GM12878 (cell line): ENCODE data around the gene GMPPA. TPM values are rescaled to one million over a fixed set of nuclear protein-coding genes. Genes with fewer than 3 reads are reported as not detected.

ENCODE experiments used
- CEBPB ChIP-seq, 2 experiments: fragments of 150-350 bp in 1 of 2; IDR thresholded peaks; 2 replicates each; pipeline ENCODE4 v1.6.1; 2012 to 2014; ENCODE audit warnings: low read depth in 2 of 2, low read length in 2 of 2, borderline replicate concordance in 1 of 2, inconsistent platforms in 1 of 2
- ESRRA ChIP-seq: IDR thresholded peaks from 2 replicates; pipeline ENCODE4 v1.6.1; 2012; ENCODE audit warnings: mild to moderate bottlenecking, low read length, improper control_type of control experiment
- HCFC1 ChIP-seq: fragments of 150-350 bp; IDR thresholded peaks from 2 replicates; pipeline ENCODE4 v1.6.1; 2014; ENCODE audit warnings: low read length
- KLF5 ChIP-seq: fragments of 450-650 bp; IDR thresholded peaks from 2 replicates; pipeline ENCODE4 v1.6.1; 2014; ENCODE audit warnings: mild to moderate bottlenecking; ENCODE audit not compliant: partially characterized antibody
- MYB ChIP-seq: fragments of 150-350 bp; IDR thresholded peaks from 2 replicates; pipeline ENCODE4 v1.6.1; 2014; ENCODE audit warnings: mild to moderate bottlenecking, low read depth, low read length, borderline replicate concordance
- NFYB ChIP-seq: IDR thresholded peaks from 2 replicates; pipeline ENCODE4 v1.6.1; 2011; ENCODE audit warnings: low read depth, mild to moderate bottlenecking, low read length, improper control_type of control experiment, moderate library complexity; ENCODE audit not compliant: insufficient read depth
- POLR2A ChIP-seq: IDR thresholded peaks from 2 replicates; pipeline ENCODE4 v1.6.1; 2011; ENCODE audit warnings: low read depth, mild to moderate bottlenecking, low read length
- SREBF1 ChIP-seq: IDR thresholded peaks from 2 replicates; pipeline ENCODE4 v1.6.1; 2012; ENCODE audit warnings: mild to moderate bottlenecking, low read length
- SREBF2 ChIP-seq: IDR thresholded peaks from 2 replicates; pipeline ENCODE4 v1.6.1; 2012; ENCODE audit warnings: mild to moderate bottlenecking, low read length
- SRF ChIP-seq, 2 experiments: IDR thresholded peaks; 2 replicates each; pipeline ENCODE4 v1.6.1; 2011; ENCODE audit warnings: low read depth in 2 of 2, low read length in 2 of 2, mild to moderate bottlenecking in 1 of 2, moderate library complexity in 1 of 2
- SUPT20H ChIP-seq: IDR thresholded peaks from 2 replicates; pipeline ENCODE4 v1.6.1; 2011; ENCODE audit warnings: low read depth, mild to moderate bottlenecking, low read length, moderate library complexity, borderline replicate concordance; ENCODE audit not compliant: control insufficient read depth
- ZNF207 ChIP-seq: fragments of 450-650 bp; IDR thresholded peaks from 2 replicates; pipeline ENCODE4 v1.6.1; 2014; ENCODE audit warnings: antibody characterized with exemption, mild to moderate bottlenecking, borderline replicate concordance
- polyA plus RNA-seq, 11 experiments: library from polyadenylated mRNA; depleted of rRNA in 4 of 11; unstranded in 6 of 11; stranded (reverse) in 5 of 11; fragments of >200 nt; fragmentation: Nextera tagmentation in 4 of 11; fragmentation: Illumina TruSeq in 1 of 11; extraction: Ambion mirVana in 4 of 11; extraction: Trizol in 1 of 11; gene quantifications; 1 replicate in 1 of 11; 2 replicates in 10 of 11; pipeline versions ENCODE4 v1.2.1 to v1.2.3, GENCODE V29; 2011 to 2016; ENCODE audit warnings: inconsistent platforms in 2 of 11, missing spikeins in 2 of 11, low read depth in 1 of 11
- total RNA-seq, 4 experiments: library from RNA; depleted of rRNA in 3 of 4; stranded (reverse); fragments of >200 nt in 3 of 4; fragmentation: Illumina TruSeq in 1 of 4; extraction: Trizol in 1 of 4; gene quantifications; 2 replicates each; pipeline versions ENCODE4 v1.2.1 to v1.2.3, GENCODE V29; 2013 to 2021
- TF ChIP-seq, protein P1 (sequence below): fragments of 450-650 bp; IDR thresholded peaks from 2 replicates; pipeline ENCODE4 v1.6.1; 2017; ENCODE audit warnings: mild to moderate bottlenecking, moderate library complexity
- TF ChIP-seq, protein P2 (sequence below): fragments of 450-650 bp; formaldehyde crosslinking; IDR thresholded peaks from 2 replicates; pipeline ENCODE4 v1.4.0; 2020; ENCODE audit warnings: mild to moderate bottlenecking, moderate library complexity
- TF ChIP-seq, protein P3 (sequence below): IDR thresholded peaks from 2 replicates; pipeline ENCODE4 v1.6.1; 2012; ENCODE audit warnings: low read length, inconsistent platforms

GMPPA gene
- total and polyA plus RNA-seq, 10 of the 15 experiments (the other 5 are each of a cell fraction or from before 2014, with no cell fraction given), result 1.9 to 83.2 (median 45.0) TPM

DNA sequence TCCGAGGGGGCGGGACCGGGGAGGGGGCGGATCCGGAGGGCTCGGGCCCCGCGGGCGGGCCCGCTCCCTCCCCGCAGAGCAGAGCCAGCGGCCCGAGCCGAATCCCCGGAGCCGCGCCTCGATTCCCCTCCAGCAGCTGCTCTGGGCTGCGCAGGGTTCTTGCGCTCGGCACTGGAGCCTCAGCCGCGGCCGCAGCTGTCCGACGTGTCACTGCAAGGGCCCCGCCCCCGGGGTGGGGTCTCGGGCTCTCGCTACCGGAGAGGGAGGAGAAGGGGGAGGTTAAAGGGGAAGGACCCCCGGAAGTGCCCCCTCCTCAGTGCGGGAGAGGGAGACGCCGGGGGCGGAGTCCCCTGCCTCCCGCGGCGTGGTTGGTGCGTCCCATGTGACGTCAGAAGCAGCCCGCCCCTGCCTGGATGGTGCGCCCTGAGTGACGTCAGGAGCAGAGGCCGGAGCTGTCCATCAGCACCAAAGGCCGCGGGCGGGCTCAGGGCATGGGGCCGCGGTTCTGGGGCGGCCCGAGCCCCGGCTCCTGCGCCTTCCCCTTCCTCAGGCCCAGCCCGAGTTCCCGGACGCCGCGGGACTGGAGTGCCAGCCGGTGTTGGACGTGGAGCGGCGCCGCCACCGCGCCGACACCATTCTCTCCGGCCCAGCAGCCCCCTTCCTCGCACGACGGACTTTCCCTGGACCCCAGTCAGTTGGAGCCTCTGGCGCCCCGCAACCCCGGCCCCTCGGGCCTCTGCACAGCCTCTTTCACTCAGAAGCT, 45.1 kb downstream of the GMPPA start, which contains the start of the genes CHPF and TMEM198 (continued):
- TF ChIP-seq KLF5 (peak; percentile 91), SREBF2 (no peak), SREBF1 (0 out of 2 replicates have a peak, but pooled peaks have one; percentile 14), NFYB (peak; percentile 33; the same call in 1 of the 2 replicates), ESRRA (no peak), MYB (no peak), SUPT20H (no peak), CEBPB (IDR thresholded peaks at IDR 0.05; ENCODE audit: borderline replicate concordance in 1 of 2, low read depth in 2 of 2, low read length in 2 of 2) (no peak), HCFC1 (no peak; the same call in 1 of the 2 replicates), SRF (IDR thresholded peaks at IDR 0.05; ENCODE audit: low read depth in 2 of 2, low read length in 2 of 2) (peak in 1 of 2 experiments; percentile 69; a peak in 2 of 4 replicates), ZNF207 (no peak), POLR2A (peak; percentile 61)
- TF ChIP-seq, protein P1, sequence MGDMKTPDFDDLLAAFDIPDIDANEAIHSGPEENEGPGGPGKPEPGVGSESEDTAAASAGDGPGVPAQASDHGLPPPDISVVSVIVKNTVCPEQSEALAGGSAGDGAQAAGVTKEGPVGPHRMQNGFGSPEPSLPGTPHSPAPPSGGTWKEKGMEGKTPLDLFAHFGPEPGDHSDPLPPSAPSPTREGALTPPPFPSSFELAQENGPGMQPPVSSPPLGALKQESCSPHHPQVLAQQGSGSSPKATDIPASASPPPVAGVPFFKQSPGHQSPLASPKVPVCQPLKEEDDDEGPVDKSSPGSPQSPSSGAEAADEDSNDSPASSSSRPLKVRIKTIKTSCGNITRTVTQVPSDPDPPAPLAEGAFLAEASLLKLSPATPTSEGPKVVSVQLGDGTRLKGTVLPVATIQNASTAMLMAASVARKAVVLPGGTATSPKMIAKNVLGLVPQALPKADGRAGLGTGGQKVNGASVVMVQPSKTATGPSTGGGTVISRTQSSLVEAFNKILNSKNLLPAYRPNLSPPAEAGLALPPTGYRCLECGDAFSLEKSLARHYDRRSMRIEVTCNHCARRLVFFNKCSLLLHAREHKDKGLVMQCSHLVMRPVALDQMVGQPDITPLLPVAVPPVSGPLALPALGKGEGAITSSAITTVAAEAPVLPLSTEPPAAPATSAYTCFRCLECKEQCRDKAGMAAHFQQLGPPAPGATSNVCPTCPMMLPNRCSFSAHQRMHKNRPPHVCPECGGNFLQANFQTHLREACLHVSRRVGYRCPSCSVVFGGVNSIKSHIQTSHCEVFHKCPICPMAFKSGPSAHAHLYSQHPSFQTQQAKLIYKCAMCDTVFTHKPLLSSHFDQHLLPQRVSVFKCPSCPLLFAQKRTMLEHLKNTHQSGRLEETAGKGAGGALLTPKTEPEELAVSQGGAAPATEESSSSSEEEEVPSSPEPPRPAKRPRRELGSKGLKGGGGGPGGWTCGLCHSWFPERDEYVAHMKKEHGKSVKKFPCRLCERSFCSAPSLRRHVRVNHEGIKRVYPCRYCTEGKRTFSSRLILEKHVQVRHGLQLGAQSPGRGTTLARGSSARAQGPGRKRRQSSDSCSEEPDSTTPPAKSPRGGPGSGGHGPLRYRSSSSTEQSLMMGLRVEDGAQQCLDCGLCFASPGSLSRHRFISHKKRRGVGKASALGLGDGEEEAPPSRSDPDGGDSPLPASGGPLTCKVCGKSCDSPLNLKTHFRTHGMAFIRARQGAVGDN, result no peak
- TF ChIP-seq, protein P2, sequence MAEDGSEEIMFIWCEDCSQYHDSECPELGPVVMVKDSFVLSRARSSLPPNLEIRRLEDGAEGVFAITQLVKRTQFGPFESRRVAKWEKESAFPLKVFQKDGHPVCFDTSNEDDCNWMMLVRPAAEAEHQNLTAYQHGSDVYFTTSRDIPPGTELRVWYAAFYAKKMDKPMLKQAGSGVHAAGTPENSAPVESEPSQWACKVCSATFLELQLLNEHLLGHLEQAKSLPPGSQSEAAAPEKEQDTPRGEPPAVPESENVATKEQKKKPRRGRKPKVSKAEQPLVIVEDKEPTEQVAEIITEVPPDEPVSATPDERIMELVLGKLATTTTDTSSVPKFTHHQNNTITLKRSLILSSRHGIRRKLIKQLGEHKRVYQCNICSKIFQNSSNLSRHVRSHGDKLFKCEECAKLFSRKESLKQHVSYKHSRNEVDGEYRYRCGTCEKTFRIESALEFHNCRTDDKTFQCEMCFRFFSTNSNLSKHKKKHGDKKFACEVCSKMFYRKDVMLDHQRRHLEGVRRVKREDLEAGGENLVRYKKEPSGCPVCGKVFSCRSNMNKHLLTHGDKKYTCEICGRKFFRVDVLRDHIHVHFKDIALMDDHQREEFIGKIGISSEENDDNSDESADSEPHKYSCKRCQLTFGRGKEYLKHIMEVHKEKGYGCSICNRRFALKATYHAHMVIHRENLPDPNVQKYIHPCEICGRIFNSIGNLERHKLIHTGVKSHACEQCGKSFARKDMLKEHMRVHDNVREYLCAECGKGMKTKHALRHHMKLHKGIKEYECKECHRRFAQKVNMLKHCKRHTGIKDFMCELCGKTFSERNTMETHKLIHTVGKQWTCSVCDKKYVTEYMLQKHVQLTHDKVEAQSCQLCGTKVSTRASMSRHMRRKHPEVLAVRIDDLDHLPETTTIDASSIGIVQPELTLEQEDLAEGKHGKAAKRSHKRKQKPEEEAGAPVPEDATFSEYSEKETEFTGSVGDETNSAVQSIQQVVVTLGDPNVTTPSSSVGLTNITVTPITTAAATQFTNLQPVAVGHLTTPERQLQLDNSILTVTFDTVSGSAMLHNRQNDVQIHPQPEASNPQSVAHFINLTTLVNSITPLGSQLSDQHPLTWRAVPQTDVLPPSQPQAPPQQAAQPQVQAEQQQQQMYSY (CRISPR knock-in tag), result no peak
- TF ChIP-seq, protein P3, sequence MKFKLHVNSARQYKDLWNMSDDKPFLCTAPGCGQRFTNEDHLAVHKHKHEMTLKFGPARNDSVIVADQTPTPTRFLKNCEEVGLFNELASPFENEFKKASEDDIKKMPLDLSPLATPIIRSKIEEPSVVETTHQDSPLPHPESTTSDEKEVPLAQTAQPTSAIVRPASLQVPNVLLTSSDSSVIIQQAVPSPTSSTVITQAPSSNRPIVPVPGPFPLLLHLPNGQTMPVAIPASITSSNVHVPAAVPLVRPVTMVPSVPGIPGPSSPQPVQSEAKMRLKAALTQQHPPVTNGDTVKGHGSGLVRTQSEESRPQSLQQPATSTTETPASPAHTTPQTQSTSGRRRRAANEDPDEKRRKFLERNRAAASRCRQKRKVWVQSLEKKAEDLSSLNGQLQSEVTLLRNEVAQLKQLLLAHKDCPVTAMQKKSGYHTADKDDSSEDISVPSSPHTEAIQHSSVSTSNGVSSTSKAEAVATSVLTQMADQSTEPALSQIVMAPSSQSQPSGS, result no peak
